ENCODE results near the gene CHP2.

- TF ChIP-seq, protein P1, sequence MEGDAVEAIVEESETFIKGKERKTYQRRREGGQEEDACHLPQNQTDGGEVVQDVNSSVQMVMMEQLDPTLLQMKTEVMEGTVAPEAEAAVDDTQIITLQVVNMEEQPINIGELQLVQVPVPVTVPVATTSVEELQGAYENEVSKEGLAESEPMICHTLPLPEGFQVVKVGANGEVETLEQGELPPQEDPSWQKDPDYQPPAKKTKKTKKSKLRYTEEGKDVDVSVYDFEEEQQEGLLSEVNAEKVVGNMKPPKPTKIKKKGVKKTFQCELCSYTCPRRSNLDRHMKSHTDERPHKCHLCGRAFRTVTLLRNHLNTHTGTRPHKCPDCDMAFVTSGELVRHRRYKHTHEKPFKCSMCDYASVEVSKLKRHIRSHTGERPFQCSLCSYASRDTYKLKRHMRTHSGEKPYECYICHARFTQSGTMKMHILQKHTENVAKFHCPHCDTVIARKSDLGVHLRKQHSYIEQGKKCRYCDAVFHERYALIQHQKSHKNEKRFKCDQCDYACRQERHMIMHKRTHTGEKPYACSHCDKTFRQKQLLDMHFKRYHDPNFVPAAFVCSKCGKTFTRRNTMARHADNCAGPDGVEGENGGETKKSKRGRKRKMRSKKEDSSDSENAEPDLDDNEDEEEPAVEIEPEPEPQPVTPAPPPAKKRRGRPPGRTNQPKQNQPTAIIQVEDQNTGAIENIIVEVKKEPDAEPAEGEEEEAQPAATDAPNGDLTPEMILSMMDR (IDR thresholded peaks at IDR 0.05; ENCODE audit: low read depth, low read length): no peak
- TF ChIP-seq EZH2phosphoT487 (IDR thresholded peaks at IDR 0.05; ENCODE audit: low read depth): no peak
Measured at GRCh38 chr16:23757116-23757515, 2.3 kb downstream of the CHP2 start.
